ENCODE results near the gene TBC1D22A.

TBC1D22A gene

GRCh38 chr22:46737105-46737975 lies 25.1 kb upstream of the TBC1D22A start:
- DNase-seq (ENCODE audit: low read depth, low spot score) = no peak

- peak; percentile 36 for DNase-seq (ENCODE audit: low read depth, low spot score)
Observed at GRCh38 chr22:46737976-46738646, 24.3 kb upstream of the TBC1D22A start, which contains the start of gene CERK. Gene CERK, minus strand, starts transcription at chr22:46738252. Its CDS starts 104 bp downstream, at chr22:46738148.

GRCh38 chr22:46738647-46739093 lies 23.8 kb upstream of the TBC1D22A start:
- no peak for DNase-seq (ENCODE audit: low read depth, low spot score)

GRCh38 chr22:46739094-46739870 lies 23.2 kb upstream of the TBC1D22A start:
- DNase-seq (ENCODE audit: low read depth, low spot score) = no peak

GRCh38 chr22:46740910-46741780 lies 21.3 kb upstream of the TBC1D22A start:
- DNase-seq (ENCODE audit: low read depth, low spot score) = no peak

GRCh38 chr22:46741974-46742519 lies 20.4 kb upstream of the TBC1D22A start:
- no peak for DNase-seq (ENCODE audit: low read depth, low spot score)

- no peak for DNase-seq (ENCODE audit: low read depth, low spot score)
Observed at GRCh38 chr22:46742576-46743221, 19.8 kb upstream of the TBC1D22A start.

- no peak for DNase-seq (ENCODE audit: low read depth, low spot score)
Observed at GRCh38 chr22:46744581-46744980, 17.9 kb upstream of the TBC1D22A start.

- no peak for DNase-seq (ENCODE audit: low read depth, low spot score)
Observed at GRCh38 chr22:46746192-46746591, 16.3 kb upstream of the TBC1D22A start.

- DNase-seq (ENCODE audit: low read depth, low spot score) = no peak
Observed at GRCh38 chr22:46746620-46747019, 15.8 kb upstream of the TBC1D22A start.

- DNase-seq (ENCODE audit: low read depth, low spot score) = no peak
Observed at GRCh38 chr22:46747646-46748045, 14.8 kb upstream of the TBC1D22A start.

GRCh38 chr22:46748206-46748907 lies 14.1 kb upstream of the TBC1D22A start:
- no peak for DNase-seq (ENCODE audit: low read depth, low spot score)

- no peak for DNase-seq (ENCODE audit: low read depth, low spot score)
Observed at GRCh38 chr22:46748908-46749675, 13.4 kb upstream of the TBC1D22A start.

- DNase-seq (ENCODE audit: low read depth, low spot score) = no peak
Observed at GRCh38 chr22:46749682-46750529, 12.5 kb upstream of the TBC1D22A start.

GRCh38 chr22:46750530-46750800 lies 12.0 kb upstream of the TBC1D22A start:
- no peak for DNase-seq (ENCODE audit: low read depth, low spot score)

GRCh38 chr22:46750863-46751443 lies 11.5 kb upstream of the TBC1D22A start:
- DNase-seq (ENCODE audit: low read depth, low spot score) = no peak

- no peak for DNase-seq (ENCODE audit: low read depth, low spot score)
Observed at GRCh38 chr22:46752286-46752987, 10.0 kb upstream of the TBC1D22A start.
